SK-N-SH (cell line): Measurements from ENCODE around the gene CDK5. TPM values are rescaled to one million over a fixed set of nuclear protein-coding genes. Genes with fewer than 3 reads are reported as not detected.
A peak's percentile ranks its signal among the peaks of the same experiment; 100 is the strongest.

Experiments
- CTCF ChIA-PET: fragments of 300-600, 350-600 bp; formaldehyde crosslinking; extraction: SDS; loops from one replicate; lab custom pipeline; 2021; lab: Yijun Ruan, JAX
- POLR2A ChIA-PET: fragments of 350-600 bp; sonication (Branson Sonifier 250); formaldehyde crosslinking; extraction: SDS; loops from one replicate; lab custom pipeline; 2020; ENCODE audit warnings: antibody characterized with exemption, inconsistent platforms; lab: Yijun Ruan, JAX
- DNase-seq: peaks from one replicate; pipeline ENCODE4 v3.0.0; 2012
- H2AFZ ChIP-seq: fragments of 200-600 bp; sonication (generic); 2 replicates; pipeline ENCODE4 v1.8.1; 2016; ENCODE audit warnings: antibody characterized with exemption, mild to moderate bottlenecking, low read depth
- H3F3A ChIP-seq: fragments of 200-600 bp; sonication (generic); replicated peaks from 2 replicates; pipeline ENCODE3; 2016; ENCODE audit warnings: antibody characterized with exemption, mild to moderate bottlenecking; ENCODE audit not compliant: insufficient read depth
- H3K27ac ChIP-seq, 2 experiments: fragments of 200-500 bp in 1 of 2; fragments of 200-600 bp in 1 of 2; sonication (Bioruptor generic) in 1 of 2; sonication (generic), shearing (Covaris generic) in 1 of 2; 2 replicates each; pipeline versions ENCODE4 v1.5.1 to v1.6.1; 2014 to 2016; ENCODE audit warnings: low read depth in 2 of 2, inconsistent platforms in 1 of 2, low read length in 1 of 2, mild to moderate bottlenecking in 1 of 2, mixed read lengths in 1 of 2
- H3K27me3 ChIP-seq: fragments of 200-600 bp; sonication (generic), shearing (Covaris generic); 2 replicates; pipeline ENCODE4 v1.6.1; 2016; ENCODE audit warnings: mixed run types; ENCODE audit not compliant: insufficient read depth
- H3K36me3 ChIP-seq, 2 experiments: fragments of 200-500 bp in 1 of 2; fragments of 200-600 bp in 1 of 2; sonication (Bioruptor generic) in 1 of 2; sonication (generic) in 1 of 2; replicated peaks in 1 of 2; 2 replicates each; pipeline versions ENCODE3 to v1.5.1; 2014 to 2016; ENCODE audit warnings: low read length in 1 of 2, mild to moderate bottlenecking in 1 of 2; ENCODE audit not compliant: insufficient read depth in 2 of 2, control insufficient read depth in 1 of 2
- H3K4me1 ChIP-seq, 2 experiments: fragments of 200-500 bp in 1 of 2; fragments of 200-600 bp in 1 of 2; sonication (Bioruptor generic) in 1 of 2; sonication (generic), shearing (Covaris generic) in 1 of 2; 2 replicates each; pipeline versions ENCODE4 v1.5.1 to v1.6.1; 2014 to 2016; ENCODE audit warnings: low read depth in 1 of 2, low read length in 1 of 2, mixed run types in 1 of 2; ENCODE audit not compliant: insufficient read depth in 2 of 2, control insufficient read depth in 1 of 2
- H3K4me2 ChIP-seq: fragments of 200-600 bp; sonication (generic), shearing (Covaris generic); 2 replicates; pipeline ENCODE4 v1.6.1; 2017; ENCODE audit warnings: mixed run types
- H3K4me3 ChIP-seq, 2 experiments: fragments of 200-500 bp in 1 of 2; fragments of 200-600 bp in 1 of 2; sonication (Bioruptor generic) in 1 of 2; sonication (generic), shearing (Covaris generic) in 1 of 2; 2 replicates each; pipeline versions ENCODE4 v1.5.1 to v1.8.1; 2014 to 2016; ENCODE audit warnings: low read depth in 2 of 2, inconsistent platforms in 1 of 2, low read length in 1 of 2, mild to moderate bottlenecking in 1 of 2, mixed read lengths in 1 of 2, moderate library complexity in 1 of 2
- H3K79me2 ChIP-seq: fragments of 200-600 bp; sonication (generic); 2 replicates; pipeline ENCODE4 v1.8.1; 2017; ENCODE audit warnings: mild to moderate bottlenecking; ENCODE audit not compliant: insufficient read depth
- H3K9ac ChIP-seq: fragments of 200-600 bp; sonication (generic); 2 replicates; pipeline ENCODE4 v1.6.1; 2017; ENCODE audit warnings: mixed run types
- H3K9me2 ChIP-seq: fragments of 200-600 bp; sonication (generic); 2 replicates; pipeline ENCODE4 v1.6.1; 2017; ENCODE audit warnings: mixed run types
- H3K9me3 ChIP-seq: fragments of 200-600 bp; sonication (generic); 2 replicates; pipeline ENCODE4 v1.6.1; 2017; ENCODE audit warnings: mixed run types, mild to moderate bottlenecking, moderate library complexity
- H4K20me1 ChIP-seq: fragments of 200-600 bp; sonication (generic); 2 replicates; pipeline ENCODE4 v1.6.1; 2017; ENCODE audit warnings: mild to moderate bottlenecking, mixed run types; ENCODE audit not compliant: insufficient read depth
- CHD2 ChIP-seq: fragments of 150-350 bp; IDR thresholded peaks from 2 replicates; pipeline ENCODE4 v1.6.1; 2018; ENCODE audit warnings: low read length; ENCODE audit not compliant: partially characterized antibody
- FOSL2 ChIP-seq: IDR thresholded peaks from 2 replicates; pipeline ENCODE4 v1.4.0; 2012; ENCODE audit warnings: low read depth, mild to moderate bottlenecking, moderate library complexity, borderline replicate concordance
- GATA2 ChIP-seq: sonication (generic); formaldehyde crosslinking; IDR thresholded peaks from 2 replicates; pipeline ENCODE4 v1.5.0; 2020; ENCODE audit warnings: mild to moderate bottlenecking, missing genetic modification reagents
- NFIC ChIP-seq: IDR thresholded peaks from 2 replicates; pipeline ENCODE4 v1.4.0; 2012; ENCODE audit warnings: borderline replicate concordance
- NRF1 ChIP-seq: IDR thresholded peaks from 2 replicates; pipeline ENCODE4 v1.6.1; 2012; ENCODE audit warnings: low read depth, mild to moderate bottlenecking, low read length
- POLR2AphosphoS5 ChIP-seq: IDR thresholded peaks from 2 replicates; pipeline ENCODE4 v1.6.1; 2012; ENCODE audit warnings: low read depth, low read length
- RAD21 ChIP-seq: IDR thresholded peaks from 2 replicates; pipeline ENCODE4 v1.6.1; 2012; ENCODE audit warnings: mild to moderate bottlenecking, low read length
- RCOR1 ChIP-seq: fragments of 150-350 bp; IDR thresholded peaks from 2 replicates; pipeline ENCODE4 v1.6.1; 2017; ENCODE audit warnings: antibody characterized with exemption, low read length
- RFX5 ChIP-seq: IDR thresholded peaks from 2 replicates; pipeline ENCODE4 v1.6.1; 2012; ENCODE audit warnings: mild to moderate bottlenecking, improper control_type of control experiment, low read length
- SMC3 ChIP-seq: IDR thresholded peaks from 2 replicates; pipeline ENCODE4 v1.6.1; 2012; ENCODE audit warnings: low read depth, low read length, improper control_type of control experiment
- YY1 ChIP-seq: IDR thresholded peaks from 2 replicates; pipeline ENCODE4 v1.4.0; 2012; ENCODE audit warnings: low read depth, mild to moderate bottlenecking
- WGBS: methylation state at CpG from one replicate; pipeline ENCODE4 v1.1.6; 2017; ENCODE audit warnings: low lambda C conversion rate; 5-methylcytosine and 5-hydroxymethylcytosine counted together
- polyA plus RNA-seq, 3 experiments: library from polyadenylated mRNA; depleted of rRNA; stranded (reverse); fragments of >200 nt; gene quantifications; 2 replicates each; pipeline ENCODE4 v1.2.3, GENCODE V29; 2012
- TF ChIP-seq, protein P1 (sequence below): fragments of 200-600 bp; sonication (generic); IDR thresholded peaks from 2 replicates; pipeline ENCODE4 v1.6.1; 2017; ENCODE audit warnings: antibody characterized with exemption, mild to moderate bottlenecking, moderate library complexity
- TF ChIP-seq, protein P2 (sequence below): fragments of 150-350 bp; IDR thresholded peaks from 2 replicates; pipeline ENCODE4 v1.6.1; 2017; ENCODE audit warnings: antibody characterized with exemption, low read length, low read depth, borderline replicate concordance
- TF ChIP-seq, protein P3 (sequence below): IDR thresholded peaks from 2 replicates; pipeline ENCODE4; 2012
- TF ChIP-seq, protein P4 (sequence below): fragments of 150-350 bp; IDR thresholded peaks from 2 replicates; pipeline ENCODE4 v1.6.1; 2016; ENCODE audit warnings: mild to moderate bottlenecking, low read depth, low read length

CDK5 gene
- polyA plus RNA-seq, 1 of the 3 experiments (the other 2 are of a cell fraction): 125 TPM

DNA sequence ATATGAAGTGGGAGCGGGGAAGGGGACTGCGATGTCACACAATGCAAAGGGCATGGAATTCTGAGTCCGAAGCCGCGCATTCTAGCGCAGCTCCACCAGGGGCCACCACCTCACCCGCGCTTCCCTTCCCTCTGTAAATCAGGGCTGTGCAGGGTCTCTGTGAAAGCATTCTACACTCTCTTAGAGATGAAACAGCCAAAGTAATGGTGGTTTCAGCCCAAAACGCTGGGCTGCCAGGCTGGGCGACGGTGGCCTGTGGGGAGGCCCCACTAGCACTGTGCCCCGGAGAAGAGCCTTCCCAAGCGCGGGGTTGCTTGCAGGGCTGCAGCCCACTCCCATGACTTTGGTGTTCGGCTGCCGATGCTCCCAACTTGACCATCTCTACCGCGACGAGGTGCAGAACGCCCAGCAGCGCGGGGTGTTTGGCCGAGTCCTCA is 44.8 kb downstream of the CDK5 start:
- TF ChIP-seq NRF1 (0 out of 2 replicates have a peak, but pooled peaks have one; percentile 9), RCOR1 (0 out of 2 replicates have a peak, but pooled peaks have one; percentile 11), RAD21 (peak; percentile 77), SMC3 (peak; percentile 76), CHD2 (peak; percentile 16), RFX5 (no peak)
- TF ChIP-seq, protein P1, sequence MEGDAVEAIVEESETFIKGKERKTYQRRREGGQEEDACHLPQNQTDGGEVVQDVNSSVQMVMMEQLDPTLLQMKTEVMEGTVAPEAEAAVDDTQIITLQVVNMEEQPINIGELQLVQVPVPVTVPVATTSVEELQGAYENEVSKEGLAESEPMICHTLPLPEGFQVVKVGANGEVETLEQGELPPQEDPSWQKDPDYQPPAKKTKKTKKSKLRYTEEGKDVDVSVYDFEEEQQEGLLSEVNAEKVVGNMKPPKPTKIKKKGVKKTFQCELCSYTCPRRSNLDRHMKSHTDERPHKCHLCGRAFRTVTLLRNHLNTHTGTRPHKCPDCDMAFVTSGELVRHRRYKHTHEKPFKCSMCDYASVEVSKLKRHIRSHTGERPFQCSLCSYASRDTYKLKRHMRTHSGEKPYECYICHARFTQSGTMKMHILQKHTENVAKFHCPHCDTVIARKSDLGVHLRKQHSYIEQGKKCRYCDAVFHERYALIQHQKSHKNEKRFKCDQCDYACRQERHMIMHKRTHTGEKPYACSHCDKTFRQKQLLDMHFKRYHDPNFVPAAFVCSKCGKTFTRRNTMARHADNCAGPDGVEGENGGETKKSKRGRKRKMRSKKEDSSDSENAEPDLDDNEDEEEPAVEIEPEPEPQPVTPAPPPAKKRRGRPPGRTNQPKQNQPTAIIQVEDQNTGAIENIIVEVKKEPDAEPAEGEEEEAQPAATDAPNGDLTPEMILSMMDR: peak; percentile 74
- TF ChIP-seq, protein P2, sequence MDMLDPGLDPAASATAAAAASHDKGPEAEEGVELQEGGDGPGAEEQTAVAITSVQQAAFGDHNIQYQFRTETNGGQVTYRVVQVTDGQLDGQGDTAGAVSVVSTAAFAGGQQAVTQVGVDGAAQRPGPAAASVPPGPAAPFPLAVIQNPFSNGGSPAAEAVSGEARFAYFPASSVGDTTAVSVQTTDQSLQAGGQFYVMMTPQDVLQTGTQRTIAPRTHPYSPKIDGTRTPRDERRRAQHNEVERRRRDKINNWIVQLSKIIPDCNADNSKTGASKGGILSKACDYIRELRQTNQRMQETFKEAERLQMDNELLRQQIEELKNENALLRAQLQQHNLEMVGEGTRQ: no peak
- TF ChIP-seq, protein P3, sequence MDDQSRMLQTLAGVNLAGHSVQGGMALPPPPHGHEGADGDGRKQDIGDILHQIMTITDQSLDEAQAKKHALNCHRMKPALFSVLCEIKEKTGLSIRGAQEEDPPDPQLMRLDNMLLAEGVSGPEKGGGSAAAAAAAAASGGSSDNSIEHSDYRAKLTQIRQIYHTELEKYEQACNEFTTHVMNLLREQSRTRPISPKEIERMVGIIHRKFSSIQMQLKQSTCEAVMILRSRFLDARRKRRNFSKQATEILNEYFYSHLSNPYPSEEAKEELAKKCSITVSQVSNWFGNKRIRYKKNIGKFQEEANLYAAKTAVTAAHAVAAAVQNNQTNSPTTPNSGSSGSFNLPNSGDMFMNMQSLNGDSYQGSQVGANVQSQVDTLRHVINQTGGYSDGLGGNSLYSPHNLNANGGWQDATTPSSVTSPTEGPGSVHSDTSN: no peak
- TF ChIP-seq, all 33 proteins: peak for 6
- Histone ChIP-seq H3K4me2 (peak overlapping the region; percentile 68), H3K36me3 (no peaks in the 10 kb centered on the region), H3K4me3 (peak overlapping the region; percentile 41 to 43; a peak in 3 of 4 replicates), H3K9ac (no peak overlapping the region), H3K9me3 (no peaks in the 10 kb centered on the region), H3F3A (no peaks in the 10 kb centered on the region), H3K9me2 (no peaks in the 10 kb centered on the region), H2AFZ (peak overlapping the region; percentile 44), H3K27me3 (no peaks in the 10 kb centered on the region), H3K4me1 (peaks cover 0 to 32% of the 10 kb centered on the region in 2 experiments; a peak in 1 of 4 replicates), H4K20me1 (no peaks in the 10 kb centered on the region), H3K27ac (peak overlapping the region in 1 of 2 experiments; percentile 80; a peak in 2 of 4 replicates), H3K79me2 (no peaks in the 10 kb centered on the region)
- ChIA-PET CTCF (interaction anchor here (0.6 to 11.3 kb wide), 36 partner anchors 11 to 635 kb away, joined by 3 to 151 read pairs (median 4); partner anchors contain the start of genes ABCB8, ATG9B, FASTK and NOS3), POLR2A (interaction anchor here (1.0 to 1.1 kb wide), 2 partner anchors 47 to 74 kb away, joined by 3 read pairs; no protein-coding TSS in a partner anchor)
- WGBS: 21% methylated on average over 16 of the region's 23 CpGs
- DNase-seq: peak; percentile 94

DNA sequence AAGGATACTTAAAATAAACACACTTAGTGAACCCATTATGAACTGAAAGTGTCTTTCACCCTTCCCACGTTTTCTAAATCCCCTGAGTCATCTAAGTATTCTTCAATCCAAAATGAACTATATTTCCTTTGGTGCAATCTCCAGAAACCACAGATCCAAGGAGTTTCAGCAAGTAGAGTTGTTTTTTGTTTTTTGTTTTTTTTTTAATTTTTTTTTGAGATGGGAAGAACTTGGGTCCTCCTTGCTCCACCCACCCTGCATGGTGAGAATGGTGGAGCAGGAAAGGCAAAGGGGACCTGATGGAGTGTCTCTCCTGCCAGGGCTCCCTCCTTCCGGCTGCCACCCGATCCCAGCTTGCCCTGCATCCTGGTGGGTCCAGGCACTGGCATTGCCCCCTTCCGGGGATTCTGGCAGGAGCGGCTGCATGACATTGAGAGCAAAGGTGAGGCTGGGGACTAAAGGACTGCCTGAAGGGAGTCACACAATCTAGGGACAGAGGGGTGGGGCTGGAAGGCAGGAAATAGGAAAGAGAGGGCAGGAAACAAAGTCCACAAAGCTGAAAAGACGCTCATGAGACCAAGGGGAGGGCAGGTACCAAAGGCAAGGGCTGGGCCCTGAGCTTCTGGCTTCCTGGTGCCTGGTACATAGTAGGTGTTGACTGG is 45.5 kb downstream of the CDK5 start:
- TF ChIP-seq POLR2AphosphoS5 (no peak), GATA2 (CRISPR knock-in tag) (no peak), FOSL2 (no peak), RCOR1 (no peak), NFIC (no peak), YY1 (no peak)
- TF ChIP-seq, protein P3: no peak
- TF ChIP-seq, protein P4, sequence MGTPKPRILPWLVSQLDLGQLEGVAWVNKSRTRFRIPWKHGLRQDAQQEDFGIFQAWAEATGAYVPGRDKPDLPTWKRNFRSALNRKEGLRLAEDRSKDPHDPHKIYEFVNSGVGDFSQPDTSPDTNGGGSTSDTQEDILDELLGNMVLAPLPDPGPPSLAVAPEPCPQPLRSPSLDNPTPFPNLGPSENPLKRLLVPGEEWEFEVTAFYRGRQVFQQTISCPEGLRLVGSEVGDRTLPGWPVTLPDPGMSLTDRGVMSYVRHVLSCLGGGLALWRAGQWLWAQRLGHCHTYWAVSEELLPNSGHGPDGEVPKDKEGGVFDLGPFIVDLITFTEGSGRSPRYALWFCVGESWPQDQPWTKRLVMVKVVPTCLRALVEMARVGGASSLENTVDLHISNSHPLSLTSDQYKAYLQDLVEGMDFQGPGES: no peak
- no peaks in the 10 kb centered on the region for H3K36me3 ChIP-seq
- no peak overlapping the region for H3K4me3 ChIP-seq
- H4K20me1 ChIP-seq: no peaks in the 10 kb centered on the region
- H3K9ac ChIP-seq: no peak overlapping the region
- no peak for DNase-seq
- ChIA-PET POLR2A (interaction anchor here (1.0 kb wide), 1 partner anchor 75 kb away, joined by 3 read pairs; no protein-coding TSS in a partner anchor), CTCF (interaction anchor here (0.7 to 11.3 kb wide), 34 partner anchors 10 to 644 kb away, joined by 3 to 151 read pairs (median 4); partner anchors contain the start of genes ABCB8, ATG9B, FASTK and NOS3)
- no peaks in the 10 kb centered on the region for H3K27me3 ChIP-seq
- no peaks in the 10 kb centered on the region for H3K9me2 ChIP-seq
- no peak overlapping the region for H3K4me2 ChIP-seq
- H2AFZ ChIP-seq: no peak overlapping the region
- no peaks in the 10 kb centered on the region for H3K79me2 ChIP-seq
- no peak overlapping the region for H3K27ac ChIP-seq
- 75% methylated on average over 6 of the region's 6 CpGs for WGBS
- no peaks in the 10 kb centered on the region for H3K9me3 ChIP-seq
- peaks cover 0 to 31% of the 10 kb centered on the region in 2 experiments; a peak in 1 of 4 replicates for H3K4me1 ChIP-seq
- no peaks in the 10 kb centered on the region for H3F3A ChIP-seq
